IMR-90 (cell line): ENCODE data around the gene ARHGAP8. TPM values are rescaled to one million over a fixed set of nuclear protein-coding genes. Genes with fewer than 3 reads are reported as not detected.

Source experiments
- ATAC-seq: fragments of 200-7000 bp; cut with Tn5 transposase; 2 replicates; pipeline ENCODE4 v1.9.1; 2020; ENCODE audit warnings: low read depth, mild to moderate bottlenecking, moderate library complexity
- BruUV-seq: library from RNA; stranded (reverse); fragments of 400-500 nt; replicated peaks from 2 replicates; lab custom pipeline; 2021; lab: Mats Ljungman, UMichigan
- CTCF ChIA-PET: fragments of 300-600 bp; formaldehyde crosslinking; extraction: SDS; loops from one replicate; lab custom pipeline; 2021; ENCODE audit warnings: antibody characterized with exemption; lab: Yijun Ruan, JAX
- POLR2A ChIA-PET: fragments of 300-600 bp; sonication (Branson Sonifier 250); formaldehyde crosslinking; loops from one replicate; lab custom pipeline; 2022; ENCODE audit warnings: antibody characterized with exemption; ENCODE audit not compliant: unreplicated experiment; lab: Charles Lee
- DNase-seq: peaks from one replicate; pipeline ENCODE4 v3.0.0; 2013
- H2AFZ ChIP-seq: replicated peaks from 2 replicates; pipeline ENCODE3; 2013; ENCODE audit warnings: low read length, mild to moderate bottlenecking; ENCODE audit not compliant: poor library complexity
- H2AK5ac ChIP-seq: 2 replicates; pipeline ENCODE4 v1.6.1; 2013; ENCODE audit warnings: low read depth, low read length, inconsistent platforms
- H2AK9ac ChIP-seq: replicated peaks from 2 replicates; pipeline ENCODE3; 2013; ENCODE audit warnings: mild to moderate bottlenecking, low read depth, low read length, moderate library complexity; ENCODE audit not compliant: poor library complexity
- H2BK120ac ChIP-seq: 2 replicates; pipeline ENCODE4 v1.6.1; 2013; ENCODE audit warnings: low read depth, low read length, inconsistent platforms
- H2BK15ac ChIP-seq: 3 replicates; pipeline ENCODE4 v1.6.1; 2013; ENCODE audit warnings: low read depth, low read length, inconsistent platforms
- H2BK20ac ChIP-seq: 2 replicates; pipeline ENCODE4 v1.6.1; 2013; ENCODE audit warnings: low read depth, mild to moderate bottlenecking, inconsistent platforms, low read length, moderate library complexity
- H2BK5ac ChIP-seq: 2 replicates; pipeline ENCODE4 v1.6.1; 2013; ENCODE audit warnings: mild to moderate bottlenecking, low read depth, low read length, inconsistent platforms; ENCODE audit not compliant: poor library complexity, severe bottlenecking
- H3K14ac ChIP-seq: replicated peaks from 2 replicates; pipeline ENCODE4 v1.6.1; 2013; ENCODE audit warnings: low read depth, low read length, inconsistent platforms
- H3K18ac ChIP-seq: 2 replicates; pipeline ENCODE4 v1.6.1; 2013; ENCODE audit warnings: low read depth, low read length, control low read depth
- H3K23ac ChIP-seq: 2 replicates; pipeline ENCODE4 v1.6.1; 2013; ENCODE audit warnings: low read depth, low read length, inconsistent platforms
- H3K27ac ChIP-seq: 2 replicates; pipeline ENCODE4 v1.5.1; 2013; ENCODE audit warnings: mild to moderate bottlenecking, control low read depth, low read length; ENCODE audit not compliant: insufficient read depth
- H3K27me3 ChIP-seq: 2 replicates; pipeline ENCODE4 v1.6.1; 2013; ENCODE audit warnings: low read length; ENCODE audit not compliant: control insufficient read depth, insufficient read depth
- H3K36me3 ChIP-seq: 2 replicates; pipeline ENCODE4 v1.6.1; 2013; ENCODE audit warnings: low read length, mixed read lengths; ENCODE audit not compliant: control insufficient read depth, insufficient read depth
- H3K4ac ChIP-seq: 2 replicates; pipeline ENCODE4 v1.6.1; 2013; ENCODE audit warnings: low read depth, low read length, inconsistent platforms
- H3K4me1 ChIP-seq: 2 replicates; pipeline ENCODE4 v1.6.1; 2013; ENCODE audit warnings: low read length, mixed read lengths; ENCODE audit not compliant: control insufficient read depth, insufficient read depth
- H3K4me2 ChIP-seq: 2 replicates; pipeline ENCODE4 v1.6.1; 2013; ENCODE audit warnings: low read depth, mild to moderate bottlenecking, control low read depth, low read length, moderate library complexity
- H3K4me3 ChIP-seq: 2 replicates; pipeline ENCODE4 v1.5.1; 2013; ENCODE audit warnings: low read depth, mild to moderate bottlenecking, control low read depth, low read length, moderate library complexity; ENCODE audit not compliant: insufficient read depth
- H3K56ac ChIP-seq: 2 replicates; pipeline ENCODE4 v1.6.1; 2013; ENCODE audit warnings: low read length, inconsistent platforms; ENCODE audit not compliant: insufficient read depth; ENCODE audit errors: extremely low read depth
- H3K79me1 ChIP-seq, 2 experiments: 2 replicates each; pipeline ENCODE4 v1.6.1; 2013; ENCODE audit warnings: low read length in 2 of 2, inconsistent platforms in 1 of 2, low read depth in 1 of 2
- H3K9ac ChIP-seq: 2 replicates; pipeline ENCODE4 v1.6.1; 2013; ENCODE audit warnings: low read depth, low read length, control low read depth
- H3K9me1 ChIP-seq: 2 replicates; pipeline ENCODE4 v1.6.1; 2013; ENCODE audit warnings: low read length, inconsistent platforms; ENCODE audit not compliant: insufficient read depth
- H3K9me3 ChIP-seq: 2 replicates; pipeline ENCODE4 v1.6.1; 2013; ENCODE audit warnings: low read length; ENCODE audit not compliant: control insufficient read depth, insufficient read depth
- H4K20me1 ChIP-seq: 2 replicates; pipeline ENCODE4 v1.6.1; 2013; ENCODE audit warnings: low read length, inconsistent platforms; ENCODE audit not compliant: insufficient read depth
- H4K5ac ChIP-seq: 2 replicates; pipeline ENCODE4 v1.6.1; 2013; ENCODE audit warnings: mild to moderate bottlenecking, low read depth, low read length, control low read depth
- H4K8ac ChIP-seq, 2 experiments: 2 replicates each; pipeline ENCODE4 v1.6.1; 2013; ENCODE audit warnings: low read depth in 2 of 2, low read length in 2 of 2, control low read depth in 1 of 2, inconsistent platforms in 1 of 2
- H4K91ac ChIP-seq: 2 replicates; pipeline ENCODE4 v1.6.1; 2013; ENCODE audit warnings: low read depth, low read length, inconsistent platforms; ENCODE audit not compliant: insufficient read depth
- CTCF ChIP-seq: conservative IDR thresholded peaks from 2 replicates; pipeline ENCODE4 v1.5.1; 2012; ENCODE audit warnings: mild to moderate bottlenecking, low read depth, low read length, improper control_type of control experiment
- ELK1 ChIP-seq: fragments of 150-350 bp; IDR thresholded peaks from 2 replicates; pipeline ENCODE4 v1.6.1; 2016; ENCODE audit warnings: low read depth, mild to moderate bottlenecking, low read length, moderate library complexity, borderline replicate concordance
- MAZ ChIP-seq: IDR thresholded peaks from 2 replicates; pipeline ENCODE4 v1.6.1; 2012; ENCODE audit warnings: low read depth, mild to moderate bottlenecking, low read length, improper control_type of control experiment, moderate library complexity, borderline replicate concordance
- MXI1 ChIP-seq: IDR thresholded peaks from 2 replicates; pipeline ENCODE4 v1.6.1; 2012; ENCODE audit warnings: low read depth, mild to moderate bottlenecking, low read length, moderate library complexity, borderline replicate concordance
- RFX5 ChIP-seq: IDR thresholded peaks from 2 replicates; pipeline ENCODE4 v1.8.0; 2012; ENCODE audit warnings: low read depth, mild to moderate bottlenecking, low read length, moderate library complexity
- SMC3 ChIP-seq: fragments of 150-350 bp; IDR thresholded peaks from 2 replicates; pipeline ENCODE4 v1.6.1; 2016; ENCODE audit warnings: low read depth, mild to moderate bottlenecking, antibody characterized with exemption, low read length, moderate library complexity
- WGBS, 2 experiments: methylation state at CpG; one replicate each; pipeline versions ENCODE4 v1.1.5 to v1.1.7; 2013; ENCODE audit warnings: missing lambda C conversion rate in 2 of 2; ENCODE audit not compliant: insufficient read length in 1 of 2; ENCODE audit errors: extremely low coverage in 2 of 2; 5-methylcytosine and 5-hydroxymethylcytosine counted together
- dilution Hi-C: fragments of 300-500 bp; cut with HindIII; formaldehyde crosslinking; loops from one replicate; pipeline ENCODE4 v1.14.3; 2018; ENCODE audit warnings: low sequenced_read_pairs; ENCODE audit not compliant: unreplicated experiment
- in situ Hi-C: fragments of 300-500 bp; cut with MboI; formaldehyde crosslinking; loops from 3 replicates; pipeline ENCODE4 v1.14.3; 2019; ENCODE audit warnings: low sequenced_read_pairs, inconsistent platforms, mixed read lengths
- intact Hi-C: fragments of 100-400 bp; cut with micrococcal nuclease; formaldehyde crosslinking; loops from 2 replicates; pipeline ENCODE4 v1.10.0; 2022
- polyA plus RNA-seq, 3 experiments: library from polyadenylated mRNA; depleted of rRNA; stranded (reverse); fragments of >200 nt; gene quantifications; 2 replicates each; pipeline ENCODE4 v1.2.3, GENCODE V29; 2012; ENCODE audit warnings: low replicate concordance in 1 of 3
- total RNA-seq: library from RNA; depleted of rRNA; stranded (reverse); fragments of >200 nt; gene quantifications from 2 replicates; pipeline ENCODE4 v1.2.3, GENCODE V29; 2012

ARHGAP8 gene
- total and polyA plus RNA-seq, 2 of the 4 experiments (the other 2 are of a cell fraction), result 0.18 to 0.21 TPM

- H3K4me1 ChIP-seq, result no peaks in the 10 kb centered on the region
- H3K27me3 ChIP-seq, result peaks cover 10% of the 10 kb centered on the region; the same call in 1 of the 2 replicates
- intact Hi-C loops (no loop called here), in situ Hi-C loops (no loop called here), dilution Hi-C loops (no loop called here)
- no peak overlapping the region for H2BK120ac ChIP-seq
- no peak overlapping the region for H4K91ac ChIP-seq
- no peaks in the 10 kb centered on the region for H3K36me3 ChIP-seq
- H2BK15ac ChIP-seq, result no peak overlapping the region
- no peak overlapping the region for H3K18ac ChIP-seq
- no peaks in the 10 kb centered on the region for H3K9me1 ChIP-seq
- no peak overlapping the region for H3K4me2 ChIP-seq
- H3K4ac ChIP-seq, result no peak overlapping the region
- no peak overlapping the region for H2BK20ac ChIP-seq
- ChIA-PET POLR2A (no interaction called here), CTCF (no interaction called here)
- no peak overlapping the region for H2AK9ac ChIP-seq
- H4K20me1 ChIP-seq, result no peaks in the 10 kb centered on the region
- H3K79me1 ChIP-seq, result no peaks in the 10 kb centered on the region
- no peak overlapping the region for H4K8ac ChIP-seq
- H3K56ac ChIP-seq, result no peak overlapping the region
- peaks cover 6% of the 10 kb centered on the region; the same call in 1 of the 2 replicates for H3K9me3 ChIP-seq
- H3K14ac ChIP-seq, result no peak overlapping the region
- H2AK5ac ChIP-seq, result no peak overlapping the region
- 67% methylated on average over 2 of the region's 16 CpGs; no CpG with 5 or more reads in 1 of the 2 experiments for WGBS, 2 experiments
- H2BK5ac ChIP-seq, result no peak overlapping the region
- H3K9ac ChIP-seq, result no peak overlapping the region
- TF ChIP-seq SMC3 (no peak), MAZ (no peak), CTCF (no peak), ELK1 (no peak), RFX5 (no peak), MXI1 (no peak)
- no peak overlapping the region for H4K5ac ChIP-seq
- no peak overlapping the region for H3K4me3 ChIP-seq
- H3K27ac ChIP-seq, result no peak overlapping the region
- H3K23ac ChIP-seq, result no peak overlapping the region
- H2AFZ ChIP-seq, result no peak overlapping the region
- DNase-seq (no peak), ATAC-seq (no peak)
- BruUV-seq, result no TSS peak
Measured at GRCh38 chr22:44846726-44847275, 94.4 kb downstream of the ARHGAP8 start.
